8988T (cell line): ENCODE results near the gene FBXW12.
A peak's percentile ranks its signal among the peaks of the same experiment; 100 is the strongest.
"Not testable (repeated sequence)": the region's sequence is repeated elsewhere in the genome, so short reads cannot be mapped to it uniquely, and the experiment has no call there.

Experiments
- DNase-seq: peaks from one replicate; pipeline ENCODE4 v3.0.0; 2011

The FBXW12 gene

GRCh38 chr3:48372862-48373435 lies 930 bp downstream of the FBXW12 start:
- no peak for DNase-seq

- DNase-seq = no peak
Observed at GRCh38 chr3:48387634-48388033, 15.6 kb downstream of the FBXW12 start.

- no peak for DNase-seq
Observed at GRCh38 chr3:48388966-48389365, 16.9 kb downstream of the FBXW12 start.

GRCh38 chr3:48394391-48394790 lies 22.4 kb downstream of the FBXW12 start:
- no peak for DNase-seq

GRCh38 chr3:48395714-48396113 lies 23.7 kb downstream of the FBXW12 start:
- no peak for DNase-seq

GRCh38 chr3:48397767-48398681 lies 26.0 kb downstream of the FBXW12 start:
- DNase-seq = peak; percentile 3

GRCh38 chr3:48398701-48399386 lies 26.8 kb downstream of the FBXW12 start:
- DNase-seq = peak; percentile 11

- DNase-seq = peak; percentile 18
Observed at GRCh38 chr3:48399387-48400172, 27.6 kb downstream of the FBXW12 start.

- DNase-seq = peak; percentile 92
Observed at GRCh38 chr3:48400824-48401433, 28.9 kb downstream of the FBXW12 start.

GRCh38 chr3:48401434-48401901 lies 29.4 kb downstream of the FBXW12 start:
- not testable (repeated sequence) for DNase-seq

- DNase-seq = peak; percentile 61
Observed at GRCh38 chr3:48402281-48402732, 30.3 kb downstream of the FBXW12 start.

GRCh38 chr3:48402907-48403306 lies 30.9 kb downstream of the FBXW12 start:
- no peak for DNase-seq

GRCh38 chr3:48403533-48404439 lies 31.8 kb downstream of the FBXW12 start:
- peak; percentile 17 for DNase-seq

GRCh38 chr3:48404440-48405342 lies 32.7 kb downstream of the FBXW12 start:
- peak; percentile 21 for DNase-seq

- DNase-seq = peak; percentile 18
Observed at GRCh38 chr3:48405343-48405881, 33.4 kb downstream of the FBXW12 start.

GRCh38 chr3:48405971-48406370 lies 34.0 kb downstream of the FBXW12 start:
- DNase-seq = peak; percentile 14

GRCh38 chr3:48406443-48407431 lies 34.7 kb downstream of the FBXW12 start:
- peak; percentile 39 for DNase-seq

GRCh38 chr3:48407542-48408099 lies 35.6 kb downstream of the FBXW12 start:
- peak; percentile 32 for DNase-seq
